ENCODE measurements around the gene UBE2Q1.

Gene UBE2Q1

GRCh38 chr1:154559466-154560044, 1.1 kb upstream of the UBE2Q1 start:
- H3K27me3 ChIP-seq (ENCODE audit: insufficient read depth, poor library complexity, severe bottlenecking) = no peaks in the 10 kb centered on the region
- peak overlapping the region; percentile 66 for H3K4me3 ChIP-seq (replicated peaks; ENCODE audit: insufficient read depth, low read length)
- TF ChIP-seq POLR2AphosphoS5 (IDR thresholded peaks at IDR 0.05; ENCODE audit: low read depth) (no peak), CTCF (IDR thresholded peaks at IDR 0.05; ENCODE audit: insufficient read depth, low read length) (peak; percentile 99), REST (IDR thresholded peaks at IDR 0.05; ENCODE audit: insufficient replicate concordance, low read depth) (no peak), SPI1 (IDR thresholded peaks at IDR 0.05; ENCODE audit: borderline replicate concordance, low read depth) (no peak), GABPA (IDR thresholded peaks at IDR 0.05; ENCODE audit: low read depth) (no peak)
- peak overlapping the region; percentile 88 for H3K27ac ChIP-seq (replicated peaks)
- DNase-seq (ENCODE audit: low read depth in 1 of 2, low spot score in 1 of 2) = peak; percentile 78 to 92

- Histone ChIP-seq H3K27ac (replicated peaks) (peak overlapping the region; percentile 88), H3K4me3 (replicated peaks; ENCODE audit: insufficient read depth, low read length) (peak overlapping the region; percentile 83), H3K27me3 (ENCODE audit: insufficient read depth, poor library complexity, severe bottlenecking) (no peaks in the 10 kb centered on the region)
- peak; percentile 100 for DNase-seq (ENCODE audit: low read depth in 1 of 2, low spot score in 1 of 2)
- TF ChIP-seq POLR2AphosphoS5 (IDR thresholded peaks at IDR 0.05; ENCODE audit: low read depth) (peak; percentile 87), SPI1 (IDR thresholded peaks at IDR 0.05; ENCODE audit: borderline replicate concordance, low read depth) (0 out of 2 replicates have a peak, but pooled peaks have one; percentile 6), CTCF (IDR thresholded peaks at IDR 0.05; ENCODE audit: insufficient read depth, low read length) (no peak), GABPA (IDR thresholded peaks at IDR 0.05; ENCODE audit: low read depth) (peak; percentile 43)
Observed at GRCh38 chr1:154558720-154559465, 431 bp upstream of the UBE2Q1 start.

GRCh38 chr1:154557248-154557938, 1.1 kb downstream of the UBE2Q1 start:
- no peak for TF ChIP-seq SPI1 (IDR thresholded peaks at IDR 0.05; ENCODE audit: borderline replicate concordance, low read depth)
- H3K27ac ChIP-seq (replicated peaks) = peak overlapping the region; percentile 84
- peak overlapping the region; percentile 83 for H3K4me3 ChIP-seq (replicated peaks; ENCODE audit: insufficient read depth, low read length)
- H3K27me3 ChIP-seq (ENCODE audit: insufficient read depth, poor library complexity, severe bottlenecking) = no peaks in the 10 kb centered on the region
- no peak for DNase-seq (ENCODE audit: low read depth in 1 of 2, low spot score in 1 of 2)

GRCh38 chr1:154556422-154556821, 2.0 kb downstream of the UBE2Q1 start:
- DNase-seq (ENCODE audit: low read depth in 1 of 2, low spot score in 1 of 2) = no peak
- no peak overlapping the region for H3K27ac ChIP-seq (replicated peaks)
- peak overlapping the region; percentile 7 for H3K4me3 ChIP-seq (replicated peaks; ENCODE audit: insufficient read depth, low read length)
- no peaks in the 10 kb centered on the region for H3K27me3 ChIP-seq (ENCODE audit: insufficient read depth, poor library complexity, severe bottlenecking)
- TF ChIP-seq CTCF (IDR thresholded peaks at IDR 0.05; ENCODE audit: insufficient read depth, low read length) (no peak), REST (IDR thresholded peaks at IDR 0.05; ENCODE audit: insufficient replicate concordance, low read depth) (no peak), GABPA (IDR thresholded peaks at IDR 0.05; ENCODE audit: low read depth) (no peak), POLR2AphosphoS5 (IDR thresholded peaks at IDR 0.05; ENCODE audit: low read depth) (no peak), SPI1 (IDR thresholded peaks at IDR 0.05; ENCODE audit: borderline replicate concordance, low read depth) (no peak)
